ENCODE data around the gene TOMM70.

- no peak for TF ChIP-seq CTCF (IDR thresholded peaks at IDR 0.05)
- TF ChIP-seq SMC3 (IDR thresholded peaks at IDR 0.05), result no peak
- TF ChIP-seq MAFK (IDR thresholded peaks at IDR 0.05; ENCODE audit: partially characterized antibody), result no peak
- TF ChIP-seq, protein P1, sequence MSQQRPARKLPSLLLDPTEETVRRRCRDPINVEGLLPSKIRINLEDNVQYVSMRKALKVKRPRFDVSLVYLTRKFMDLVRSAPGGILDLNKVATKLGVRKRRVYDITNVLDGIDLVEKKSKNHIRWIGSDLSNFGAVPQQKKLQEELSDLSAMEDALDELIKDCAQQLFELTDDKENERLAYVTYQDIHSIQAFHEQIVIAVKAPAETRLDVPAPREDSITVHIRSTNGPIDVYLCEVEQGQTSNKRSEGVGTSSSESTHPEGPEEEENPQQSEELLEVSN (IDR thresholded peaks at IDR 0.05; ENCODE audit: borderline replicate concordance, low read depth), result no peak
- TF ChIP-seq ZFP36 (IDR thresholded peaks at IDR 0.05; ENCODE audit: borderline replicate concordance, partially characterized antibody), result no peak
- TF ChIP-seq JUN (IDR thresholded peaks at IDR 0.05), result no peak
- TF ChIP-seq, protein P2, sequence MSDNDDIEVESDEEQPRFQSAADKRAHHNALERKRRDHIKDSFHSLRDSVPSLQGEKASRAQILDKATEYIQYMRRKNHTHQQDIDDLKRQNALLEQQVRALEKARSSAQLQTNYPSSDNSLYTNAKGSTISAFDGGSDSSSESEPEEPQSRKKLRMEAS (IDR thresholded peaks at IDR 0.05), result no peak
- no peak for TF ChIP-seq POLR2A (IDR thresholded peaks at IDR 0.05; ENCODE audit: low read length)
- TF ChIP-seq, protein P3, sequence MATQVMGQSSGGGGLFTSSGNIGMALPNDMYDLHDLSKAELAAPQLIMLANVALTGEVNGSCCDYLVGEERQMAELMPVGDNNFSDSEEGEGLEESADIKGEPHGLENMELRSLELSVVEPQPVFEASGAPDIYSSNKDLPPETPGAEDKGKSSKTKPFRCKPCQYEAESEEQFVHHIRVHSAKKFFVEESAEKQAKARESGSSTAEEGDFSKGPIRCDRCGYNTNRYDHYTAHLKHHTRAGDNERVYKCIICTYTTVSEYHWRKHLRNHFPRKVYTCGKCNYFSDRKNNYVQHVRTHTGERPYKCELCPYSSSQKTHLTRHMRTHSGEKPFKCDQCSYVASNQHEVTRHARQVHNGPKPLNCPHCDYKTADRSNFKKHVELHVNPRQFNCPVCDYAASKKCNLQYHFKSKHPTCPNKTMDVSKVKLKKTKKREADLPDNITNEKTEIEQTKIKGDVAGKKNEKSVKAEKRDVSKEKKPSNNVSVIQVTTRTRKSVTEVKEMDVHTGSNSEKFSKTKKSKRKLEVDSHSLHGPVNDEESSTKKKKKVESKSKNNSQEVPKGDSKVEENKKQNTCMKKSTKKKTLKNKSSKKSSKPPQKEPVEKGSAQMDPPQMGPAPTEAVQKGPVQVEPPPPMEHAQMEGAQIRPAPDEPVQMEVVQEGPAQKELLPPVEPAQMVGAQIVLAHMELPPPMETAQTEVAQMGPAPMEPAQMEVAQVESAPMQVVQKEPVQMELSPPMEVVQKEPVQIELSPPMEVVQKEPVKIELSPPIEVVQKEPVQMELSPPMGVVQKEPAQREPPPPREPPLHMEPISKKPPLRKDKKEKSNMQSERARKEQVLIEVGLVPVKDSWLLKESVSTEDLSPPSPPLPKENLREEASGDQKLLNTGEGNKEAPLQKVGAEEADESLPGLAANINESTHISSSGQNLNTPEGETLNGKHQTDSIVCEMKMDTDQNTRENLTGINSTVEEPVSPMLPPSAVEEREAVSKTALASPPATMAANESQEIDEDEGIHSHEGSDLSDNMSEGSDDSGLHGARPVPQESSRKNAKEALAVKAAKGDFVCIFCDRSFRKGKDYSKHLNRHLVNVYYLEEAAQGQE (IDR thresholded peaks at IDR 0.05), result no peak
- TF ChIP-seq ELK1 (IDR thresholded peaks at IDR 0.05; ENCODE audit: low read depth, low read length), result no peak
Observed at GRCh38 chr3:100429187-100429716, 28.4 kb upstream of the TOMM70 start.

Data from A549 (cell line).